Measurements from ENCODE around the gene CEMIP2. TPM values are rescaled to one million over a fixed set of nuclear protein-coding genes. Genes with fewer than 3 reads are reported as not detected.

The CEMIP2 gene
- total and polyA plus RNA-seq, 4 donors: 18.8 to 123 (median 38.6) TPM

GRCh38 chr9:71680189-71680980 is 87.9 kb downstream of the CEMIP2 start (continued):
- TF ChIP-seq FOXA2 (IDR thresholded peaks at IDR 0.05): no peak
- peak; percentile 66 to 75 for TF ChIP-seq HNF4A (conservative IDR thresholded peaks at IDR 0.05)
- TF ChIP-seq JUND (IDR thresholded peaks at IDR 0.05): peak in 1 of 2 donors; percentile 22

- H3K4me1 ChIP-seq (ENCODE audit: control insufficient read depth in 4 of 4, insufficient read depth in 4 of 4, low read length in 3 of 4): peaks cover 11 to 58% (median 46%) of the 10 kb centered on the region in 4 donors
- TF ChIP-seq FOXA2 (IDR thresholded peaks at IDR 0.05): no peak
- TF ChIP-seq RAD21 (IDR thresholded peaks at IDR 0.05): no peak
- TF ChIP-seq YY1 (IDR thresholded peaks at IDR 0.05): no peak
- TF ChIP-seq MAX (IDR thresholded peaks at IDR 0.05): no peak
- TF ChIP-seq RXRA (IDR thresholded peaks at IDR 0.05): no peak
- TF ChIP-seq TAF1 (conservative IDR thresholded peaks at IDR 0.05): no peak
- no peak for TF ChIP-seq FOXA1 (IDR thresholded peaks at IDR 0.05)
- no peak for TF ChIP-seq EGR1 (IDR thresholded peaks at IDR 0.05; ENCODE audit: low read depth in 2 of 2)
- no peak for TF ChIP-seq HNF4A (conservative IDR thresholded peaks at IDR 0.05)
- TF ChIP-seq SP1 (IDR thresholded peaks at IDR 0.05): no peak
- no peak for TF ChIP-seq ZBTB33 (IDR thresholded peaks at IDR 0.05)
- TF ChIP-seq GABPA (IDR thresholded peaks at IDR 0.05 in 1 of 2, conservative IDR thresholded peaks at IDR 0.05 in 1 of 2): no peak
- no peak for TF ChIP-seq JUND (IDR thresholded peaks at IDR 0.05)
- TF ChIP-seq HNF4G (IDR thresholded peaks at IDR 0.05): no peak
- DNase-seq (ENCODE audit: low spot score): no peak
- H3K27ac ChIP-seq (ENCODE audit: low read depth in 1 of 2, low read length in 2 of 2): peak overlapping the region; percentile 64 to 87
- no peaks in the 10 kb centered on the region for H3K9me3 ChIP-seq (ENCODE audit: control insufficient read depth in 4 of 4, low read length in 3 of 4)
- WGBS: 48% methylated on average over 3 of the region's 3 CpGs
- no peaks in the 10 kb centered on the region for H3K36me3 ChIP-seq (ENCODE audit: control insufficient read depth in 4 of 4, insufficient read depth in 3 of 4, low read depth in 1 of 4, low read length in 3 of 4)
- H3K4me3 ChIP-seq (ENCODE audit: low read depth in 1 of 3, low read length in 3 of 3): no peak overlapping the region
- no peaks in the 10 kb centered on the region for H3K27me3 ChIP-seq (ENCODE audit: control insufficient read depth in 4 of 4, insufficient read depth in 4 of 4, low read length in 3 of 4)
- H3K9ac ChIP-seq (ENCODE audit: low read depth in 1 of 2, low read length in 2 of 2): no peak overlapping the region
Observed at GRCh38 chr9:71678999-71679398, 89.3 kb downstream of the CEMIP2 start.

GRCh38 chr9:71677209-71677608 is 91.1 kb downstream of the CEMIP2 start:
- Histone ChIP-seq H3K27me3 (ENCODE audit: control insufficient read depth in 4 of 4, insufficient read depth in 4 of 4, low read length in 3 of 4) (no peaks in the 10 kb centered on the region), H3K4me1 (ENCODE audit: control insufficient read depth in 4 of 4, insufficient read depth in 4 of 4, low read length in 3 of 4) (peaks cover 11 to 47% (median 40%) of the 10 kb centered on the region in 4 donors), H3K27ac (ENCODE audit: low read depth in 1 of 2, low read length in 2 of 2) (peak overlapping the region; percentile 64 to 87), H3K9me3 (ENCODE audit: control insufficient read depth in 4 of 4, low read length in 3 of 4) (no peaks in the 10 kb centered on the region), H3K4me3 (ENCODE audit: low read depth in 1 of 3, low read length in 3 of 3) (no peak overlapping the region), H3K9ac (ENCODE audit: low read depth in 1 of 2, low read length in 2 of 2) (peak overlapping the region in 1 of 2 donors; percentile 54), H3K36me3 (ENCODE audit: control insufficient read depth in 4 of 4, insufficient read depth in 3 of 4, low read depth in 1 of 4, low read length in 3 of 4) (no peaks in the 10 kb centered on the region)
- no peak for DNase-seq (ENCODE audit: low spot score)
- 99% methylated on average over 1 of the region's 1 CpG for WGBS
- TF ChIP-seq ATF3 (IDR thresholded peaks at IDR 0.05) (no peak), GABPA (IDR thresholded peaks at IDR 0.05 in 1 of 2, conservative IDR thresholded peaks at IDR 0.05 in 1 of 2) (no peak), REST (IDR thresholded peaks at IDR 0.05) (no peak), YY1 (IDR thresholded peaks at IDR 0.05) (no peak), HNF4A (conservative IDR thresholded peaks at IDR 0.05) (no peak), ZBTB33 (IDR thresholded peaks at IDR 0.05) (no peak), RXRA (IDR thresholded peaks at IDR 0.05) (no peak), FOXA1 (IDR thresholded peaks at IDR 0.05) (no peak), RAD21 (IDR thresholded peaks at IDR 0.05) (no peak), SP1 (IDR thresholded peaks at IDR 0.05) (no peak), NR2F2 (IDR thresholded peaks at IDR 0.05) (no peak), CTCF (IDR thresholded peaks at IDR 0.05; ENCODE audit: low read depth, low read length, missing input control) (no peak), JUND (IDR thresholded peaks at IDR 0.05) (no peak), FOXA2 (IDR thresholded peaks at IDR 0.05) (no peak), TAF1 (conservative IDR thresholded peaks at IDR 0.05) (no peak), HNF4G (IDR thresholded peaks at IDR 0.05) (no peak), EGR1 (IDR thresholded peaks at IDR 0.05; ENCODE audit: low read depth in 2 of 2) (no peak)

All from liver (tissue), 9 donors.